ENCODE data around the gene FALEC. TPM values are rescaled to one million over a fixed set of nuclear protein-coding genes. Genes with fewer than 3 reads are reported as not detected.

Gene FALEC
- polyA plus RNA-seq, 1 donor from 2014 or later = not detected

GRCh38 chr1:150562446-150563339 lies 47.1 kb downstream of the FALEC start:
- peak overlapping the region; percentile 64 for H3K4me3 ChIP-seq (ENCODE audit: low read length)
- peak overlapping the region; percentile 78 for H3K27ac ChIP-seq (ENCODE audit: low read length)
- peaks cover 17% of the 10 kb centered on the region for H3K79me2 ChIP-seq (replicated peaks; ENCODE audit: insufficient read depth, low read length)
- H3K36me3 ChIP-seq (ENCODE audit: insufficient read depth, low read length) = no peaks in the 10 kb centered on the region
- no peak overlapping the region for H2AFZ ChIP-seq (ENCODE audit: low read depth, low read length)
- TF ChIP-seq CTCF (IDR thresholded peaks at IDR 0.05; ENCODE audit: poor library complexity, severe bottlenecking) = no peak
- TF ChIP-seq REST (IDR thresholded peaks at IDR 0.05; ENCODE audit: borderline replicate concordance) = no peak
- no peak for TF ChIP-seq RAD21 (conservative IDR thresholded peaks at IDR 0.05)
- no peak for TF ChIP-seq MXI1 (conservative IDR thresholded peaks at IDR 0.05; ENCODE audit: poor library complexity, severe bottlenecking)
- peak overlapping the region; percentile 76 for H3K4me2 ChIP-seq (ENCODE audit: low read length)
- no peaks in the 10 kb centered on the region for H3K9me3 ChIP-seq (ENCODE audit: low read length)
- H3F3A ChIP-seq (ENCODE audit: insufficient read depth, low read length, poor library complexity, severe bottlenecking) = peaks cover 4% of the 10 kb centered on the region
- H3K27me3 ChIP-seq (ENCODE audit: insufficient read depth, low read depth, low read length) = no peaks in the 10 kb centered on the region
- H3K9me2 ChIP-seq (ENCODE audit: insufficient read depth, low read length) = no peaks in the 10 kb centered on the region
- no peaks in the 10 kb centered on the region for H4K20me1 ChIP-seq (ENCODE audit: insufficient read depth)
- H3K9ac ChIP-seq (ENCODE audit: low read length) = peak overlapping the region; percentile 77

DNA sequence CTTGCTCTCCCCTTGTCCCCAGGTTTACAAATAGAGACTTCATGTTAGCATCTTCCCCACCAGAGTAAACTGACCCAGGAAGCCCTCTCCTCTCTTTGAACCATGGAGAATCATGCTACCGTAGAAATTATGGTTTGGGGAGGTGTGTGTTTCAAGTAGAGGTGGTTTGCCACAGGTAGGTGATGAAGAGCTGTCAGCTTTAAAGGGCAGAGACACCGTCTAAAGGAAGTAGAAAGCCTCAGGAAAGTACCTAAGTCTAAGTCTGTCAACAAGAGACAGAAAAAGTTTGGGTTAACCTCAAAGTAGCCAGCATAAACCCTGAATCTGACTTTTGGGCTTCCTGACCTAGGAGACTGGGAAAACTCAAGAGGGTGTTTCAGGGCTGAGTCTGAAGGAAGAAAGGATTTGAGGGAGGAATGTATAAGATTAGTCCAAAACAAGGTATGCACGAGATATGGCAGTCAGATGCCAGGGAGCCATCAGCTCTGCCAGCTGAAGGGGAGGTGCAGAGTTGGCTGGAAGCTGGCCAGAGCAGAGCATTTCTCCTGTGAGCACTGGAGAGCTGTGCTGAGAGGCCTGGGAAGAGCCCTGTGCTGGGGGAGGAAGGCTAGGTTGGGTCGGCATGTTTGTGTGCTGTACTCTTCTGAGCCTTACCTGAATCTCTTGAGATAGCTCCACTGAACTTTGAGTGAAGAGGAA lies 47.9 kb downstream of the FALEC start:
- H3F3A ChIP-seq (ENCODE audit: insufficient read depth, low read length, poor library complexity, severe bottlenecking) = peaks cover 4% of the 10 kb centered on the region
- no peaks in the 10 kb centered on the region for H3K9me2 ChIP-seq (ENCODE audit: insufficient read depth, low read length)
- H3K4me3 ChIP-seq (ENCODE audit: low read length) = no peak overlapping the region
- no peak overlapping the region for H3K9ac ChIP-seq (ENCODE audit: low read length)
- no peaks in the 10 kb centered on the region for H3K36me3 ChIP-seq (ENCODE audit: insufficient read depth, low read length)
- no peak overlapping the region for H2AFZ ChIP-seq (ENCODE audit: low read depth, low read length)
- no peak overlapping the region for H3K4me2 ChIP-seq (ENCODE audit: low read length)
- H3K27me3 ChIP-seq (ENCODE audit: insufficient read depth, low read depth, low read length) = no peaks in the 10 kb centered on the region
- no peaks in the 10 kb centered on the region for H4K20me1 ChIP-seq (ENCODE audit: insufficient read depth)
- no peak for TF ChIP-seq EZH2 (IDR thresholded peaks at IDR 0.05; ENCODE audit: borderline replicate concordance, insufficient read depth, low read length, poor library complexity, severe bottlenecking)
- TF ChIP-seq CTCF (IDR thresholded peaks at IDR 0.05; ENCODE audit: poor library complexity, severe bottlenecking) = no peak
- TF ChIP-seq MXI1 (conservative IDR thresholded peaks at IDR 0.05; ENCODE audit: poor library complexity, severe bottlenecking) = no peak
- no peak for TF ChIP-seq SMC3 (conservative IDR thresholded peaks at IDR 0.05; ENCODE audit: poor library complexity)
- TF ChIP-seq EP300 (conservative IDR thresholded peaks at IDR 0.05; ENCODE audit: poor library complexity, severe bottlenecking) = no peak
- TF ChIP-seq TAF1 (IDR thresholded peaks at IDR 0.05; ENCODE audit: low read depth) = no peak
- TF ChIP-seq POLR2AphosphoS5 (IDR thresholded peaks at IDR 0.05) = no peak
- no peaks in the 10 kb centered on the region for H3K9me3 ChIP-seq (ENCODE audit: low read length)
- H3K79me2 ChIP-seq (replicated peaks; ENCODE audit: insufficient read depth, low read length) = peaks cover 17% of the 10 kb centered on the region
- H3K27ac ChIP-seq (ENCODE audit: low read length) = no peak overlapping the region
